CD4-positive, alpha-beta T cell treated with Interleukin-21 for 1 hour (primary cell): Measurements from ENCODE around the gene USP7.
"Not testable (repeated sequence)": the region's sequence is repeated elsewhere in the genome, so short reads cannot be mapped to it uniquely, and the experiment has no call there.

Experiments
- DNase-seq: peaks from one replicate; pipeline ENCODE4 v3.0.0-alpha.2; 2020

USP7 gene

DNA sequence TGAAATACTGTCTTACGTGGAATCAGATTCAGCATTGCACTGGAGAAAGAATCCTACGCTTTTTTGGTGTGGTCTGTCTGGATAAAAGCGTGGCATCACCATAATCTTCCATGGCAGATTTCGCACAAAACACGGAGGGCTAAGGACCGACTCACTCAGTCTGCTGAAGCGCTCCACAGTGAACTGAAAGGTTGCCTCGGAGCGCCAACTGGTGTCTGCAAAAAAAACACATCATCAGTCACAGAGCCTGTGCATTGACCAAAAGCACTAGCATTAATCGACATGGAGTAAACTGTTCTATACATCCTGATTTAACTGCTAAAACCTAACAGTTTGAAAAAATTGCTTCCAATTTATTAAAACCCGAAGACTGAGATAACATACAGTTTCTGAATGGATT is 40.5 kb downstream of the USP7 start:
- DNase-seq = no peak

- no peak for DNase-seq
Measured at GRCh38 chr16:8921347-8921984, 42.2 kb downstream of the USP7 start.

- DNase-seq = no peak
Measured at GRCh38 chr16:8920645-8921346, 42.9 kb downstream of the USP7 start.

GRCh38 chr16:8919934-8920462 is 43.7 kb downstream of the USP7 start:
- no peak for DNase-seq

DNA sequence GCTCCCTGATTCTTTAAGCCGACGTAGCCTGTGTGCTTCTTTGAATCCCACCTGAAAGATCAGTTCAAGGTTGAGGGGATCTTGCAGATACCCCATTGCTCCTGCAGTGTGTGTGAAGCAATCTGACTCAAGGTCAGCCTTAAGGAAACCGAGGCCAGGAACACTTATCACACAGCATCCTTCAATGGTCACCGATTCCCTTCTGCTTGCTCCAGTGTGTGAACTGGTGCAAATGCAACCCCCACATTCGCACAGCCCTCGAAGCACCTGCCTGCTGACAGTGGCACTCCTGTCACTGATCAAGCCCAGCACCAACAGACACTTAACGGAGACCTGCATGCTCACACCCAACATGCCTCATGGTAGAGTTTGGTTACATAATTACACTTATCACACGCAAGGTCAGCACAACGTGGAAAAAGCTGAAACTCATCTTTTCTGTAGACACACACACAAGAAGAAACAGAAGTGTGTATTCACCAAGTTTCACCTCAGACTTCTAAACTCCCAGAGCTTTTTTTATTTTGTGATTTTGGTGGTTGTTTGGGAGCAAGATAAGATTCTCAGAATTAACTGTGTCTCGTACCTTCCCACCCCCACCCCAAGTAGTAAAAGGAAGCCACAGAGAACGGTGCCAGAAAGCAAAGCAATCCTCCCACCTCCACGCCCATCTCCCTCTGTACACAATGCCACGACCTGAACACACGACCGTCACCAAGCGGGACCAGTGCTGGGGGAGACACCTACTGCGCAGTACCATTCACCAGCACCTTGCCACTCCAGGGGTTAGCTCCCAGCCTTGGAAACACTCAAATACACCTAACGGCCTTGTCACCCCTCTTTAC is 44.4 kb downstream of the USP7 start:
- DNase-seq = peak; percentile 13

DNA sequence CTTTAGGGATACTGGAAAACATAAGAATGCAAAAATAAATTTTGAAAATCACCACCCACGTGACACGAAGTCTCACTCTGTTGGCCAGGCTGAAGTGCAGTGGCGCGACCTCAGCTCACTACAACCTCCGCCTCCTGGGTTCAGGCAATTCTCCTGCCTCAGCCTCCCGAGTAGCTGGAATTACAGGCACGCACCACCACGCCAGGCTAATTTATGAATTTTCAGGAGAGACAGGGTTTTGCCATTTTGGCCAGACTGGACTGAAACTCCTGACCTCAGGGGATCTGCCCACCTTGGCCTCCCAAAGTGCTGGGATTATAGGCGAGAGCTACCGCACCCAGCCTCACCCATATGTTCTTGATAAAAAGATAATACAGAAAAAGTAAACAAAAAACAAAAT is 46.4 kb downstream of the USP7 start:
- not testable (repeated sequence) for DNase-seq

DNA sequence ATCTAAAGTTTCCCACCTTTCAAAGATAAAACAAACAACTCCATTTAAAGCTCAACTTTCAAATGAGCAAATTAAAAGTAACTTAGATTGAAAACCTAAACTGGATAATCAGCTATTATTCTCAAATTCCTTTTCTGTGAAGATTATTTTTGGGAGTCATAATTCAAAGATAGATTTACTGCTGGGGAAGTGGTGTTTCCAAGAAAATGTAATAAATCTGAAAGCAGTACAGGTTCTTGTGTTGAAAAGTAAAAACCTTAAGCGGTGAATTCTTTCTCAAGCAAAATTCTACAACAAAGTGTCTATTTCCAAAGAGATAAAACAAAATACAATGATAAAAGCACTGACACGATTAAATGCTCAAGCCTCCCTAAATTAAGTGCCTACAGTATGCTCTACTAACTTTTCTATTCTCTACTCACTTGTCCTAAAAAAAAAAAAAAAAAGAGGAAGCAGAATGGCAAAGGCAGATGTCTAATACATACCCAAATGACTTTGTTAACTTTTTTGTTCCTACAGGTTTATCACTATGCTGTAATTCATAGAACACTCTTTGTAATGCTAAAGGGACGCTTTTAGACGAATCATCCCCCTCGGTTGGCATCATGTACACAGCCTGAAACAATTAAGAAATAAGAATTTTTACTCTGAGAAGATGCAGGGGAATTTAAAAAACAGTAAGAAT is 47.0 kb downstream of the USP7 start:
- DNase-seq = no peak

- no peak for DNase-seq
Measured at GRCh38 chr16:8915722-8916301, 47.9 kb downstream of the USP7 start.

DNA sequence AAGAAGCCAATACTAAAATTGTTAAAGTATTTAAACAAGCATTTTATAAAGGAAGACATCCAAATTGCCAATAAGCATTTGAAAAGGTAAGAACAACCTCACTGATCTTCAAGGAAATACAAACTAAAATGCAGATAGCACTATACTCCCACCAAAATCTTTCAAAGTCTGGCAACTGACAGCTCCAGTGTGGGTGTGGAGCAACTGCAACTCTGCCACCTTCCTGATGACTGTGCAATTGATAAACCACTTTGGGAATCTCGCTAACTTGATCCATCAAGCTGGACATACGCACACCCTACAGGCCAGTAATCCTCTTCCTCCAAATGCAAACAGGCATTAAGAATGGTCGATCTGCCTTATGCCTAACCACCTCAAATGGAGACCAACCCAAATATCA is 49.6 kb downstream of the USP7 start:
- DNase-seq = no peak

- DNase-seq = no peak
Measured at GRCh38 chr16:8912793-8913192, 50.9 kb downstream of the USP7 start.

DNA sequence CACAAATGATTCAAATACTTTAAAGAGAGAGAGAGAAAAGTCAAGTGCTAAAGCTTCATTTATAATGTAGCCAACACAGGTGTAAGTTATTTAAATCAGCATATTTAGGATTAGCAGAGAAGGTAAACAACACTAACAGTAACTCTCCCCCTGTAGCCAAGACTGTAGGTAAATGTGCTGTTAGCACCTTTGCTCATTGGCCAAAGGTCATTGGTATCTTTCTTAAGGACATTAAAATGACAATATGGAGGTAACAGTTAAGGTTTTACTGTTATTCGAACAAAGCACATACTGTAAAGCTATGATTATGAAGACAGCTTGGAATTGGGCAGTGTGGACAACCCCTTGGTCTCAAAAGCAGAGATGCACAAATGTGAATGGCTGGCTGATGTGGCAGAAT is 52.9 kb downstream of the USP7 start:
- no peak for DNase-seq

DNA sequence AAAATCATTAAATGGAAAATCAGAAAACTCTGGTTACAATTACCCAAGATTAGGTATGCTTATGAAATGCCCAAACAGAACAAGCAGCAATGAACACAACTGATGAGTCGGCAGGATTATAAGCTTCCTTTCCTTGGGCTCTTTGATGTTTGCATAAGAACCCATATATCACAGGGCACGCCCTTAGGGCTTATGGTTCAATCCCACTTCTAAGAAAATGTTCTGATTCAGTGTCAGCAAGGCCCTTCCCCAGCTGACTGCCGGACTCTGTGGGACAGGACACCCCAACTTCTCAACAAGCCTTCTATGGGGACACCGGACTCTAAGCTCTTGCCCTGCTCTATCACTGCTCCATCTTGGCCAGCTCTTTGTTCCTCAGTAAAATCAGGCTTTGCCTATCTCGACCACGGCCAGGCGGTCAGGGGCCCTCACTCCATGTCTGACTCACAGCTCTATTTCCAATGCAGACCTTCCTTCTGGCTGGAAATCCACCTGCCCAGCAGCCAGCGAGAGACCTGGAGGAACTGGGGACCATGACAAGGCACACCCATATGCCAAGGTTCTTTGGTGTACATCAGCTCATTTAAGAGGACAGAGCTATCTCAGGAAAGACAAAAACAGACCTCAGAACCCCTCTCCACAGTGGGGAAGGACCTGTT is 54.8 kb downstream of the USP7 start:
- DNase-seq = peak; percentile 9

GRCh38 chr16:8907096-8907495 is 56.6 kb downstream of the USP7 start:
- DNase-seq = no peak

- DNase-seq = no peak
Measured at GRCh38 chr16:8905795-8906591, 57.7 kb downstream of the USP7 start.

- peak; percentile 35 for DNase-seq
Measured at GRCh38 chr16:8905168-8905762, 58.4 kb downstream of the USP7 start.

DNA sequence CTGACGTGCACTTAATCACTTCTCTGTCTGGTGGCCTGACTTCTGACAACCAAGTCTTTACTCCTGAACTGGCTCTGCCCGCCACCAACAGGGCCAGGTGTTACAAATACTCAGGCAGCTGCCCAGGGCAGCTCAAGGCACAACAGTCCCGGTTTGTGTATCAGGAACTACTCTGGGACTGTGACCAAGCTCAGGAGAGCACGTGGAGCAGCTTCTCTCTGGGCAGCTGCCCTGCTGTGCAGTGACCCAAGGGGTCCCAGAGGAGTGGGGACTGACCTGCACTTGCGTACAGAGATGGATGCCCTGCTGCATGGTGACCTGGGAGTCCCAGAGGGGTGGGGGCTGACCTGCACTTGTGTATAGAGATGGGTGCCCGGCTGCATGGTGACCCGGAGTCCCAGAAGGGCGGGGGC is 59.7 kb downstream of the USP7 start:
- DNase-seq = no peak

- no peak for DNase-seq
Measured at GRCh38 chr16:8903004-8903403, 60.7 kb downstream of the USP7 start.

DNA sequence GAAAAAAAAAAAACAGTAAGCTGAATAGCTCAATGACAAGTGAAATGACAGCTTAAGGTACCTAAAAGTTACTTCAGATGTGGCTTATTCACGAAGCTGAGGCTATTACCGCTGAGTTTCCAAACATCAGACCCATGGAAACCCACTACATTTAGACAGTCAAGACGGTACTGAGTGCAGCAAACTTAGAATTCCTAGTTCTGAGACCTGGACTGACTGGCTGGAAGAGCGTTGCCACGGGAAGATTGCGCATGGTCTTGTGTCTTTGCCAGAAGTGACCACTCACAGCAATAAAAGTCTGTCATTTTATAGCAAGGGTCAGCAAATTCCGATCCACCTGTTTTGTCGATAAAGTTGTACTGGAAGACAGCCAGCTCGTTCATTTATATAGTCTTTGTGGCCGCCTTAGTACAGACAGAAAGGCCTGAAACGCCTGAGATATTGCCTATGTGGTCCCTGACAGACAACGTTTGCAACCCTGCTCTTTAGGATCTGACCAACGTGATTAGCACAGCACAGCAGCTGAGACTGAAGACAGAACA is 62.3 kb downstream of the USP7 start:
- no peak for DNase-seq

DNA sequence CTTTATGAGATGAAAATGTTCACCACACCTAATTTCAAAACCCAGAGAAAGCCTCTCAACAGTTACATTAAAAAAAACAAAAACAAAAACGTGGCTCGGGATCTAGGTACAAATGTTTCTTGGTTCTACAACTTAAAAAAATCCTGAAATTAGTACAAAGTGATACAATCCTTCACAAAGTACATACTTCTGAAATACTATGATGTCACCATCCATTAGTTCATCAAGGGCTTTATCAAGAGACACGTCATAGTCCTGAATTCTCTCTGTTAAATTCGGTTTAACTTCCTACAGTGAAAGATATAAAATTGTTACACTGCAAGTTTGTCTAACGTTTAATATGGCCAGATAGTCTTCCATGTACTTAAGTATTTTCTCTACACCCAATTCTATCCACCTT is 63.4 kb downstream of the USP7 start:
- DNase-seq = no peak

- DNase-seq = no peak
Measured at GRCh38 chr16:8899709-8900317, 63.9 kb downstream of the USP7 start.
